ENCODE data around the gene LAMTOR4. TPM values are rescaled to one million over a fixed set of nuclear protein-coding genes. Genes with fewer than 3 reads are reported as not detected.
"Not testable (repeated sequence)": the region's sequence is repeated elsewhere in the genome, so short reads cannot be mapped to it uniquely, and the experiment has no call there.

LAMTOR4 gene
- total RNA-seq, 1 experiment from 2014 or later, result 225 TPM

DNA sequence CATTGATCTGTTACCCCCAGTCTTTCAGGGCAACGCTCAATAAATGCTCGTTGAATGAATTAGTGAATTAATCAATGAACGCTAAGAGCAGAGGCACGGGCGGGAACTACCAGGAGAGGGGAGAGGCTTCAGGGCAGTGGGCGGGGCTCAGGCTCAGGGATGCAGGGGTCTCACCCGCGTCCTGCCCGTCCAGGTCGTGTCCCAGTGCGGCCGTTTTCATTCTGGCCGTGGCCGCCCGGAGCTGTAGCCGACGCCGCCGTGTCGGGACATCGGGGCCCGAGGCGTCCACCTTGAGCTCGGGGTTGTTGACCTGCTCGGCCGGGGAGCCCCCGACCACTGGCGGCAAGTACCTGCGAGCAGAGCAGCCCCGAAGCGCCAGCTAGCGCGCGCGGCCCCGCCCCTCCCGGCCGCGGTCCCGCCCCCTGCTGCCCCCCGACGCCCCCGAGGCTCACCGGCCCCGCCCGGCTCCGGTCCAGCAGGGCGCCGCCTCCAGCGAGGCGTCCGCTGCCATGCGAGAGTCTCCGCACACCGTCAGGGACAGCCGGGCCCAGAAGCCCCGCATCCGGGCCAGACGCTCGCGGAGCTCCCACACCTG lies 22.5 kb downstream of the LAMTOR4 start:
- no peak for DNase-seq (ENCODE audit: low read depth)

DNA sequence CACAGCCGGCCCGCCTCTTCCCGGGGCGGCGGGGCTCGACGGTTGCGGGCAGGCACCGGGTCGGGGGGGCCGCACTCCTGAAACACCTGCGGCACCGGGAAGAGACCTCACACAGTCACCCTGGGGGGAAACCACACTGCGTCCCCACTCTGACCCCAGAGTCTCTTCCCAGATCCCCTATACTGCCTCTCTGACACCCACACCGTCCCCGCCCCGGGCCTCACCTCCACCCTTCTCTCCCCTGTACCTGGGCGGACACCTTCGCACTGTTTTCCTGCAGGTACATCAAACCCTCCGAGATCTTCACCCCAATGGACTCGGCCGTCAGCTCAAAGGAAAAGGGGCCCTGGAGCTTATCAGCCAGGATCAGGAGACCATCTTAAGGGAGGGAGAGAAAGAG lies 23.1 kb downstream of the LAMTOR4 start:
- DNase-seq (ENCODE audit: low read depth), result no peak

DNA sequence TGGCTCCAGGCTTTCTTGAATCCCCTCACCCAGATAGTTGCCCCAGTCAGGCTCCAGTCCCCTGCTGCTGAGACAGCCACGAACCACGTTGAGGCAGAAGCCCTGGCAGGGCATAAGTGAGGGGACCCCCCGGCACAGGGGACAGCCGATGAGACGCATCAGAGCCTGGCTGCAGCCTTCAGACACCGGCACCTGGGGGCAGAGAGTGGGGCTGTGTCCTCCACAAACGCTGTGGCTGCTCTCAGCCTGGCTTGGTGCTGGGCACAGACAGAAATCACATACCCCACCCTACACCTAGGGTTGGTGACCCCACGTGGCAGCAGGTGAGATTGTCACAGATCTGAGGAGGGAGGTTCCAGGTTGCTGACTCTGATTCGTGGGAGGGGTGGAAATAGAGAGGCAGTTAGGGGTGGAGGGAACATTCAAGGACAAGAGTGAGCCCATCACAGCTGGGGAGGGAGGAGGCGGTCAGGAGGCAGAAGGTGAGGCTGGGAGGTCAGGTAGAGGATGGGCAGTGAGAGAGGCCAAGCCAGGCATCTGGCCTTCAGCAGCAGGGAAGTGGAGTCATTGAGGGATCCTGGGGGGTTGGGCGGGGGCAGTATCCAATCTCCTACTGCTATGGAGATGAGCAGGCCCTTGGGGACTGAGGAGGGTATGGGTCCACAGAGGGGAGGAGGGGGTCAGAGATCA lies 25.2 kb downstream of the LAMTOR4 start:
- no peak for DNase-seq (ENCODE audit: low read depth)

DNA sequence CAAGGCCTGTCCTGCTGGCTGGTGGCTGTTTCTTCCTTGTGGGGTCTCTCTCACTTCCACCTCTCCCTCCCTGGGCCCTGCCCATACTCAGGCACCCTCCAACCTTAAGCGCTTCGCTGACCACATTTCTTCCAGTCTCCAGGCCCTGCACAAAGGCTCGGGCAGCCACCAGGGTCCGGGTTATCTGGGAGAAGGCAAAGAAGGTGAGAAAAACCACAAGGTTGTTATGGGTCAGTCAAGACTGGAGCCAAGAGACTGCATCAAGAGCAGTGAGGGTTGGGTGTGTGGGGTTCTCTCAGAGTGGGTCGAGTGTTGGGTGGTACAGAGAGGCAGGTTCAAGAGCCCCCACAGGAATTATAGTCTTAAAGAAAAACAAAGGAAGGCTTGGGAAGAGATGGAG lies 25.9 kb downstream of the LAMTOR4 start:
- DNase-seq (ENCODE audit: low read depth), result no peak

DNA sequence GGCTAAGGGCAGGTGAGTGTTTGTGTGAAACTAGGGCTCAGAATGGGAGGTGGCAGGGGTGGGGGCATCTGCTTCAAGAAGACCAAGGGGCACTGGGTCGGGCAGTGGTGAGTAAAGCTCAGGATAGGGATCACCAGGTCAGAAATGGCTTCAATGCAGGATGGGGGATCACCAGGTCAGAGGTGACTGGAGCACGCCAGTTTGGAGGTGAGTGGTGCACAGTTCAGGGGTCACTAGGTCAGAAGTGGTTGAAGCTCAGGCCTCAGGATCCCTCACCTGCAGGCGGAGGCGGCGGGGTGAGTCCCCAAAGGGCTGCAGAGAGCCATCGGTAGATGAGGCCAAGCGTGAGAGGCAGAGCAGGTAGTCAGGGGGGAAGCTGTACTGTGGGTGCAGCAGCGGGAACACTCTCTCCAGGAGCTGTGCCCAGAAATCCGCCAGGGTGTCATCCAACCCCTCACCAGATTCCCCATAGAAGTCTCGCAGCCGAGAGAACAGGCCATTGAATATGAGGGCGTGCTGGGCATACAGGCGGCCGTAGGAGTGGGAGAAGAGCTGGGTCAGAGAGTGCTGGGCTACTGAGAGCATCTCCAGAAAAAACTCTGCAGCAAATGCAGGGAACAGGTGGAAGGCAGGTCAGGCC lies 26.7 kb downstream of the LAMTOR4 start:
- DNase-seq (ENCODE audit: low read depth), result no peak

GRCh38 chr7:100176096-100177044 lies 27.7 kb downstream of the LAMTOR4 start:
- no peak for DNase-seq (ENCODE audit: low read depth)

GRCh38 chr7:100177045-100178001 lies 28.6 kb downstream of the LAMTOR4 start, which contains the start of the genes GPC2 and STAG3:
TSS of gene GPC2 (minus strand) at chr7:100177381. CDS start at chr7:100177199, 182 bp downstream.
TSS of gene STAG3 (plus strand) at chr7:100177918. CDS start at chr7:100180557, 2,639 bp downstream.
- DNase-seq (ENCODE audit: low read depth), result peak; percentile 100

DNA sequence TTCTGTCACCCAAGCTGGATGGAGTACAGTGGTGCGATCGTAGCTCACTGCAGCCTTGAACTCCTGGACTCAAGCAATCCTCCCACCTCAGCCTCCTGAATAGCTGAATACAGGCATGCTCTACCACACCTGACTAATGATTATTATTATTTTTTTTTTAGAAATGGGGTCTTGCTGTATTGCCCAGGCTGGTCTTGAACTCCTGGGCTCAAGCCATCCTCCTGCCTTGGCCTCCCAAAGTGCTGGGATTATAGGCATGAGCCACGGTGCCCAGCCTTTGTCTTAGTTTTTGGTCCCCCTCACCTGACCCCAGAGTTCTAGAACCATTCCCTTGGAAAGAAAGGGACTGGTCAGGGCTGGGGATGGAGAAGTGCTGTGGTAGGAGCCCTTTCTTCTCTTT lies 31.4 kb downstream of the LAMTOR4 start:
- not testable (repeated sequence) for DNase-seq (ENCODE audit: low read depth)

DNA sequence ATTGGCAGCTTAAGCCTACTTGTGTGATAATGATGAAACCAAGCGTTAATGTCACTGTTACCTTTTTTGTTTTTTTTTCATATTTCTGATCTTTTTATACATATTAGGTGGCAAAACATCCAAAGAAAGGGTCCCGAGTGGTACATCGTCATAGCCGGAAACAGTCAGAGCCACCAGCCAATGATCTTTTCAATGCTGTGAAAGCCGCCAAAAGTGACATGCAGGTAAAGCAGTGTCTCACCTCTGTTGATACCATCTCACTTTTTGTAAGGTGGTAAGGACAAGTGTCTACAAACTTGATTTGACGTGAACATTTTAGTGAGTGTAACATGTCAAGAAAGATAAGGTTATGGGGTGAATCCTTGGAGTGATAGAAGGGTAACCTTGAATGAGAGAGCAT lies 33.9 kb downstream of the LAMTOR4 start:
- DNase-seq (ENCODE audit: low read depth), result not testable (repeated sequence)

DNA sequence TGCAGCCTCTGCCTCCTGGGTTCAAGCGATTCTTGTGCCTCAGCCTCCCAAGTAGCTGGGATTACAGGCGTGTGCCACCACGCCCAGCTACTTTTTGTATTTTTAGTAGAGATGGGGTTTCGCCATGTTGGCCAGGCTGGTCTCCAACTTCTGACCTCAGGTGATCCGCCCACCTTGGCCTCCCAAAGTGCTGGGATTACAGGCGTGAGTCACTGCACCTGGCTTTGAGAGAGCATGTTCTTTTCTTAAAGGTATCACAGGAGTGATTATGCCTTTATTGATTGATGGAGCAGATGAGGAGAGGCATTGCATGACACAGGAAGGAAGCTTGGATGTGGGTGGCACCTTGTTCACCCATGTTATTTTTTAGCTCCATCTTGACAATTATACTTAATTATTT lies 34.4 kb downstream of the LAMTOR4 start:
- DNase-seq (ENCODE audit: low read depth), result not testable (repeated sequence)

GRCh38 chr7:100185726-100186125 lies 37.0 kb downstream of the LAMTOR4 start:
- DNase-seq (ENCODE audit: low read depth), result no peak

- DNase-seq (ENCODE audit: low read depth), result no peak
Observed at GRCh38 chr7:100189061-100189460, 40.3 kb downstream of the LAMTOR4 start.

DNA sequence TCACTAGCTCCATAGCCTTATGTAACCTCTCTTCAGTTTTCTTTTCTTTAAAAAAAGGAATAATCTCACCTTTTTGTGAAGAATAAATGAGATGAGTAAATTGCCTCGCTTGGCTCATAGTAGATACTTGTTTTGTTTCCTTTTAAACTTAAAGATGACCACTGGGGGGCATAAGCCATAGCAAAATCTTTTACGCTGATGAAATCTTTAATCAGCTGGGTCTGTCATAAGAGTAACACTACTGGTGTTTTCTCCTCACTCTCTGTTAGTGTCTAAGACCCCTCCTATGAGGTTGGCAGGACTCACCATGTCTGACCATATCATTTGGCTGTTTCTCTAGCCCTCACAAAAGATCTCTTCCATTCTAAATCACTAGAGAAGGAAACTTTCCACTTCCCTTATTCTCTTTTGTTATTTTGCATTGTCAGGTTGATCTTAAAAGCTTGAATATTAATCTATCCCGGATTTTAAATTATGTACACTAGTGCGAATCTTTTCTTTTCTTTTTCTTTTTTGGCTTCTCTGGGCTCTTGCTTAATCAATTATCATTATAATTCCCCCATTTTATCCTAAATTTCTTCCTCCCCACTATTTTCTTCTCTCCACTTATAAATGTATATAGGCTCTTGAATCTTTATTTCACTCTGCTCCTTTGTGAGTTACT lies 41.5 kb downstream of the LAMTOR4 start:
- no peak for DNase-seq (ENCODE audit: low read depth)

- DNase-seq (ENCODE audit: low read depth), result no peak
Observed at GRCh38 chr7:100191775-100192174, 43.1 kb downstream of the LAMTOR4 start.

DNA sequence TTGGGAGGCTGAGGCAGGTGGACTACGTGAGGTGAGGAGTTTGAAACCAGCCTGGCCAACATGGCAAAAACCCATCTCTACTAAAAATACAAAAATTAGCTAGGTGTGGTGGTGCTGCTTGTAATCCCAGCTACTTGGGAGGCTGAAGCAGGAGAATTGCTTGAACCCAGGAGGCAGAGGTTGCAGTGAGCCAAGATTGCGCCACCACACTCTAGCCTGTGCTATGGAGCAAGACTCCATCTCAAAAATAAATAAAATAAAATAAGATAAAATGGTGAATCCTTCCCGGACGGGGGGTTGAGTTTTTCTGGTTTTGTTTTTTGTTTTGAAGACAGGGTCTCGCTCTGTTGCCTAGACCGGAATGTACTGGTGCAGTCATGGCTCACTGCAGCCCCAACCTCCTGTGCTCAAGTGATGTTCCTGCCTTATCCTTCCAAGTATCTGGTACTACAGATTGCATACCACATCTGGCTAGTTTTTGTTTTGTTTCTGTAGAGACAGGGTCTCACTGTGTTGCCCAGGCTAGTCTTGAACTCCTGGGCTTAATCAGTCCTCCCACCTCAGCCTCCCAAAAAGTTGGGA lies 43.7 kb downstream of the LAMTOR4 start:
- DNase-seq (ENCODE audit: low read depth), result not testable (repeated sequence)

GRCh38 chr7:100192969-100193368 lies 44.3 kb downstream of the LAMTOR4 start:
- DNase-seq (ENCODE audit: low read depth), result no peak

- no peak for DNase-seq (ENCODE audit: low read depth)
Observed at GRCh38 chr7:100195222-100195621, 46.5 kb downstream of the LAMTOR4 start.

DNA sequence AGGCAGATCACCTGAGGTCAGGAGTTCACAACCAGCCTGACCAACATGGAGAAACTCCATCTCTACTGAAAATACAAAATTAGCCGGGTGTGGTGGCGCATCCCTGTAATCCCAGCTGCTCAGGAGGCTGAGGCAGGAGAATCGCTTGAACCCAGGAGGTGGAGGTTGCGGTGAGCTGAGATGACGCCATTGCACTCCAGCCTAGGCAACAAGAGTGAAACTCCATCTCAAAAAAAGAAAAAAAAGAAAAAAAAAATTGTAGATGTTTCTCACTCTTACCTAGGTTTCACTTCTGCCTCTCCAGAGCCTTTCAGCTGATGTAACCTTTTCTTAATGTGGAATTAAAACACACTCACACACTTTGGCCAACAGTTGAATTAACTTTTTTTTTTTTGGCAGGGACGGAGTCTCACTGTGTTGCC lies 47.2 kb downstream of the LAMTOR4 start:
- DNase-seq (ENCODE audit: low read depth), result not testable (repeated sequence)

GRCh38 chr7:100198266-100198665 lies 49.5 kb downstream of the LAMTOR4 start:
- DNase-seq (ENCODE audit: low read depth), result no peak

DNA sequence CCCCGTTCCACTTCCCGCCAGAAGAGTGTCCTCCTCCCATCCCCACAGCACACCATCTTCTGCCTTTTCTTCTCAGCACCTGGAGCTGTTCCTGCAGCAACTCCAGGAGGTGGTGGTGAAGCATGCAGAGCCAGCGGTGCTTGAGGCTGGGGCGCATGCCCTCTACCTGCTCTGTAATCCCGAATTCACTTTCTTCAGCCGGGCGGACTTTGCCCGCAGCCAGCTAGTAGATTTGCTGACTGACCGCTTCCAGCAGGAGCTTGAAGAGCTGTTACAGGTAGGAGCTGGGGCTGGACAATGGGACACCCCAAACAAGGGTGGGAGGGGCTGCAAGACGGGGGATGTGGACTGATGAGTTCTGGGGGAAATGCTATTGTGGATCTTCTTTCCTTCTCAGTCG lies 52.0 kb downstream of the LAMTOR4 start:
- DNase-seq (ENCODE audit: low read depth), result no peak

All from Daoy (cell line).